Testis (tissue), 2 donors: ENCODE results near the gene CCDC50.

ENCODE experiments used
- CTCF ChIP-seq, 3 experiments: fragments of 450-650 bp in 2 of 3; fragments of 200-600 bp in 1 of 3; sonication (generic) in 1 of 3; IDR thresholded peaks; one replicate each; pipeline ENCODE4 v1.5.1; 2016 to 2019; ENCODE audit warnings: antibody characterized with exemption in 3 of 3, mild to moderate bottlenecking in 2 of 3, moderate library complexity in 1 of 3
- POLR2A ChIP-seq: fragments of 450-650 bp; IDR thresholded peaks from one replicate; pipeline ENCODE4 v1.6.1; 2017; ENCODE audit warnings: antibody characterized with exemption, mild to moderate bottlenecking, moderate library complexity

- no peak for TF ChIP-seq CTCF (IDR thresholded peaks at IDR 0.05)
- TF ChIP-seq POLR2A = no peak
Measured at GRCh38 chr3:191328383-191328961, 722 bp upstream of the CCDC50 start.
